SK-N-MC (cell line): ENCODE measurements around the gene SORBS1.

Experiments used
- DNase-seq: peaks from one replicate; pipeline ENCODE4 v3.0.0-alpha.2; 2011; ENCODE audit warnings: low read depth, low spot score
- H3K27ac ChIP-seq: fragments of 200-600 bp; sonication (generic); 2 replicates; pipeline ENCODE4 v1.5.1; 2016; ENCODE audit warnings: mixed run types
- H3K36me3 ChIP-seq: fragments of 200-600 bp; sonication (generic); 2 replicates; pipeline ENCODE4 v1.6.1; 2017; ENCODE audit warnings: antibody characterized with exemption, low read length, mixed read lengths; ENCODE audit not compliant: insufficient read depth
- H3K4me3 ChIP-seq: fragments of 200-600 bp; sonication (generic); 2 replicates; pipeline ENCODE4 v1.5.1; 2016
- H3K9ac ChIP-seq: fragments of 200-600 bp; sonication (generic); 2 replicates; pipeline ENCODE4 v1.8.0; 2017; ENCODE audit warnings: mixed run types, mixed read lengths; ENCODE audit not compliant: insufficient read length
- H3K9me3 ChIP-seq: fragments of 200-600 bp; sonication (generic); 2 replicates; pipeline ENCODE4 v1.6.1; 2017; ENCODE audit warnings: low read depth, mild to moderate bottlenecking, antibody characterized with exemption, low read length, moderate library complexity, mixed read lengths
- EZH2 ChIP-seq: fragments of 200-600 bp; sonication (generic); IDR thresholded peaks from one replicate; pipeline ENCODE4 v1.6.1; 2017; ENCODE audit warnings: antibody characterized with exemption
- FOXP2 ChIP-seq: optimal IDR thresholded peaks from 2 replicates; pipeline ENCODE3; 2011; ENCODE audit warnings: mild to moderate bottlenecking, moderate library complexity; ENCODE audit not compliant: insufficient read depth; ENCODE audit errors: extremely low read length, control extremely low read depth
- POLR2AphosphoS5 ChIP-seq: IDR thresholded peaks from 2 replicates; pipeline ENCODE4 v1.6.1; 2012; ENCODE audit warnings: mild to moderate bottlenecking, low read depth, low read length, borderline replicate concordance

Gene SORBS1

DNA sequence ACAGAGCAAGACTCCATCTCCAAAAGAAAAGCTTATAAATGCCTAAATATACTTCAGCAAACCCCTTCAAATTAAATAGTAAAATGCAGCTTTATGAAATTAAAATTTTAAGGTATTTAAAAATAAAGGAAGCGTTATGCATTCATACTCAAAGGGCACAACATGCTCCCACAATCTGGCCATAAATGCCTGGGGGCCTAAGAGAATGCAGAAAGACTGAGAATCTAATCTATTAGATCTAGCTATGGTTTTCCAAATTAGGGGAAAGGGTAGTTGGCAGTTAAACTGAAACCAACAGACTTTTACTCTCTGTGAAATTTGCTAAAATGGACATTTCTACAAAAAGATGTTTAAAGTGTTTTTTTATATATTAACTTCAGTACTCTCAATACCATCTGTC, 40.6 kb downstream of the SORBS1 start:
- no peak overlapping the region for H3K9ac ChIP-seq
- TF ChIP-seq FOXP2 (no peak), POLR2AphosphoS5 (no peak)
- no peak for DNase-seq
- H3K9me3 ChIP-seq: no peaks in the 10 kb centered on the region
- no peaks in the 10 kb centered on the region for H3K36me3 ChIP-seq
- H3K4me3 ChIP-seq: no peak overlapping the region
- no peak overlapping the region for H3K27ac ChIP-seq

DNA sequence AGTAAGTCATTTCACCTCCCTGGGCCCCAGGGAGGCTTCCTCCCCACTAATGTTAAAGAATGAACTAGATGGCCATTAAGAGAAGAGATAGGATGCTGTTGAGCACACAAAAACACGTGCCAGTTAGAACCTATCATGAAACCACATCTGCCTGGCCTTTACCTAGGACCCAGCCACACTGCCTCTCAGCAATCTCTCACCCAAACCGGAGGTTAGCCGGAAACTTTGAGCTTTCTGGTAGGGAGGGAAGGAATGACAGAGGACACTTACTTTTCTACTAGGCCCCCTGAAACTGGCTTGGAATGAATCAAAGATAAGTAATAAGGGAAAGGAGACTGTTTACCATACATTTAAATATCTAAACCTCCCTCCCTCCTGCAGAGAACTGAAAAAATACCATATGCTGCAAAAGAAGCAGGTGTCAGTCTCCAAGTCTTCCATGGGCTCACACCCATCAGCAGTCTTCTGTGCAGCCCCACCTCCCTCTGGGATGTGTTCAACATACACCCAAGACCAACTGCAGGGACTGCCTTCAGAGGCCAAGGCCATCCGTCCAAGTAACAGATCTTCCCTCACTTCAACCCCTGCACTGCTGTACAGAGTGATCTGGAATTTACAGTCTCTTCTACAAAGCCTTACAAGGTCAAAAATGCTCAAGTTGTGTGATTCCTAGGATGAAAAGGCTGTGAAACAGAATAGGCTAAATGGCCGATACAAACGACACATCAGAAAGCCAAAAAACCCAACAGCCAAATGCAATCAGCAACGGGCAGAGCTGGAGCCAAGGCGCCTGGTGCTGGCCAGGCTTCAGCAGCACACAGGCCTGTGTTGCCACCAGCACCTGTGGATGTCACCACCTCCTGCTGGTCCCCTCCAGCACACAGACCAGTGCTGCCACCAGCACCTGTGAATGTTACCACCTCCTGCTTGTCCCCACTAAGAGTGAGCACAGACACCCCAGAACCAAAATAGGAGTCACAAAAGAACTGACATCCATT, 42.4 kb downstream of the SORBS1 start:
- H3K36me3 ChIP-seq: no peaks in the 10 kb centered on the region
- H3K9me3 ChIP-seq: no peaks in the 10 kb centered on the region
- H3K9ac ChIP-seq: no peak overlapping the region
- no peak overlapping the region for H3K27ac ChIP-seq
- no peak for TF ChIP-seq EZH2
- no peak for TF ChIP-seq POLR2AphosphoS5
- TF ChIP-seq FOXP2: no peak
- H3K4me3 ChIP-seq: no peak overlapping the region
- no peak for DNase-seq

DNA sequence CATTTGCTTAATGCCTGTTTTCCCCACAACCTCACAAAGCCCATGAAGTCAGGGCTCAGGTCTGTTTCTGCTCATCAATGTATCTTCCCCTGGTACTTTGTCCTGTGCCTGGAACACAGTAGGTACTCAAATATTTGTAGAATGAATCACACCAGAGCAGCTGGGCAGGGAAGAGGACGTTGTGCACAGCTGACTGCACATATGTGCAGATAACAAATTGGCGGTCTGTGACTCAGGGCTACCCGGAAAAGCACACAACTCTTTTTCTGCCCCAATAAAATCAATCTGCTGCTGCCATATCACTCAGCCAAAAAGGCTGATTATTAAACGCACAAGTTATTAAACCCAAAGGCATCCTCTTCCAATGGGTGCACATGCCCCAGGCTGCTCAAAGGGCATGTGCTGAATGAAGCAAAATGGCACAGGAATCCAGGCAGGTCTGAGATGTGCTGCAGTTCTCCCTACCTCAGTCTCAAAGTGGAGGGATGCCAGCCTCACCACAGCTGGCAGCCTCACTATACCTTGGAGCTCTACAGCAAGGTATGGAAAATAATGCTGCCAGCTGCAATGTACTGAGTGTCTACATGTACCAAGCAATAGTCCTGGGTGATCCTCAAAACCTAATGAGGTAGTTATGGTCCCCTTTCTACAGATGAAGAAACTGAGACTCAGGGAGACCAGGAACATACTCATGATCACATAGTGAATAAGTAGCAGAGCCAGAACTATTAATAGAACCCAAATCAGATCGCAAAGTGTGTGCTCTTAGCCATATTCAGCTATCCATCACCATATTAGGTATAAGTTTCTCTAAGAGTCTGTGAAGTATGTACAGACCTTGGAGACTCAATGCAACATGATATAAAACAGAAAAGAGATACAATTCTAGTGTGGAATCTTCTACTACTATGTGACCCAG, 43.4 kb downstream of the SORBS1 start:
- H3K9me3 ChIP-seq: no peaks in the 10 kb centered on the region
- TF ChIP-seq EZH2: no peak
- no peak for TF ChIP-seq POLR2AphosphoS5
- TF ChIP-seq FOXP2: no peak
- no peak overlapping the region for H3K27ac ChIP-seq
- no peak overlapping the region for H3K9ac ChIP-seq
- no peak overlapping the region for H3K4me3 ChIP-seq
- DNase-seq: no peak
- no peaks in the 10 kb centered on the region for H3K36me3 ChIP-seq

DNA sequence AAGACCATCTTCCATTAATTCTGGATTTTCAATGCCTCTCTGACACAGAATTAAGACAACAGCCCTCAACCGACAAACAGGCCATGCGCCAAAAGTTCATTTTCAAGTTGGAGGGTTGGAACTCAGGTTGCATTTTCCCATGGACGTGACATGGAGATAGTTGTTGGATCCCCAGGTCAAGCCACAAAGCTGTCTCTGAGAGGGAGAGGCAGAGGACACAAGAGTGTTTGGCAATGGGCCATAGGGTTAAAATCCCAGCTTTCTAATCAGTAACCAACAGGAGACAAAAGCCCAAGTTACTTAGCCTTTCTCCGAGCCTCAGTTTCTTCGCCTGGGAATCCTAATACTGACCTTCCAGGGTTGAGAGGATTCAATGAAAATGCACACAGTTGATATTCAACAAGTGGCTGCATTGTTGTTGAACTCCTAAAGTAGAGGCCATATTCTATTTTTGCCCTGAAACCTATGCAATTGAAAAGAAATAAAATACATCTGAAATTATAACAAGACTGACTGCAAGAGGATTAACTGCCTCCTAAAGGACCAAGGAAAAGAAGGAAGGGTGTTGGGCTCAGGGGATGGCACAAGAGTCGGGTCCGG, 44.3 kb downstream of the SORBS1 start:
- Histone ChIP-seq H3K4me3 (no peak overlapping the region), H3K36me3 (no peaks in the 10 kb centered on the region), H3K9ac (no peak overlapping the region), H3K9me3 (no peaks in the 10 kb centered on the region), H3K27ac (no peak overlapping the region)
- no peak for TF ChIP-seq EZH2
- no peak for TF ChIP-seq FOXP2
- no peak for TF ChIP-seq POLR2AphosphoS5
- DNase-seq: no peak

DNA sequence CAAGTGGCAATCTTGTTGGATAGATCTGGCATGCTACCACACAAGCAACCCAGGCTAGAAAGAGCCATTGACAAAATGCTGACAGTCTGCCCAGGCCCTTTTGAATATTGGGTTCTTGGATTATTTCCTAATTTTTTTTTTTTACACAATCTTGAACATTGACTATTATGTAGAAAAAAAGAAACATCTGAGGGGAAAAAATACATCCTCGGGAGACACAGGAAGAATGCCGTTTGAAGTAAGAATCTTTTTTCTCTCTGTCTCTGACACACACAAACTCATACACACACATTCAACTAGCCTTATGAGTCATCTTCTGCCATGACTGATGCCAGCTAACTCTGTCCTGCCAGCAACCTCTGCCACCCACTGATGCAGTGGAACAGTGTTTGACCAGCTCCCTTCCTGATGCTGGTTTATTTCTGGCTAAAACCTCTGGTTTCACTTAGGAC, 47.2 kb downstream of the SORBS1 start:
- Histone ChIP-seq H3K9ac (no peak overlapping the region), H3K27ac (no peak overlapping the region), H3K9me3 (no peaks in the 10 kb centered on the region), H3K36me3 (no peaks in the 10 kb centered on the region), H3K4me3 (no peak overlapping the region)
- DNase-seq: no peak
- TF ChIP-seq EZH2: no peak
- TF ChIP-seq POLR2AphosphoS5: no peak
- TF ChIP-seq FOXP2: no peak

DNA sequence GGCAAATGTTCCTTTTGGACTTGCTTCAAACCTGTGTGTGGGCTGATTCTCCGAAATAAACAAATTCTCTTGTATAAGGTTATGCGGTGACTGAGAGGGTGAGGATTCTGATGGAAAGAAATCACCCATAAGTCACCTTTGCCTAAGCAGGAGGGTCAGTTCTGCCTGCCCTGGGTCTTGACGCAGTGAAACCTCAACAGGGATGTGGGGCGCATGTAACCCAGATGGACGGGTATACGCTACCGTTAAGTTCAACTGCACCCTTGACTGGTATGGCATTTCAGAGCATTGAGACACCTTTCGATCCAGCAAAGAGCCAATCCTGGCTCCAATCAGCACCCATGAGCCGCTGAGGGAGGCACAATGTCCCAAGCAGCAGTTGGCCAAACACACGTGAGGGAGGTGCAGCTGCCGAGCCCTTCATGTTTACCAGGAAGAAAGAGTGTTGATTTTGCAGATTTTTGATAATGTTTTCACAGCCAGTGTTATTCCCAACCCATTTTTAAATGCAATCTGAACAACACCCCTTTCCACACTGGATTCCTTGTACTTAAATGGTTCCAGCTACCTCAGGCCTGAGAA, 48.1 kb downstream of the SORBS1 start:
- Histone ChIP-seq H3K9ac (no peak overlapping the region), H3K36me3 (no peaks in the 10 kb centered on the region), H3K4me3 (no peak overlapping the region), H3K9me3 (no peaks in the 10 kb centered on the region), H3K27ac (no peak overlapping the region)
- DNase-seq: no peak
- TF ChIP-seq EZH2: no peak
- TF ChIP-seq POLR2AphosphoS5: no peak
- no peak for TF ChIP-seq FOXP2

DNA sequence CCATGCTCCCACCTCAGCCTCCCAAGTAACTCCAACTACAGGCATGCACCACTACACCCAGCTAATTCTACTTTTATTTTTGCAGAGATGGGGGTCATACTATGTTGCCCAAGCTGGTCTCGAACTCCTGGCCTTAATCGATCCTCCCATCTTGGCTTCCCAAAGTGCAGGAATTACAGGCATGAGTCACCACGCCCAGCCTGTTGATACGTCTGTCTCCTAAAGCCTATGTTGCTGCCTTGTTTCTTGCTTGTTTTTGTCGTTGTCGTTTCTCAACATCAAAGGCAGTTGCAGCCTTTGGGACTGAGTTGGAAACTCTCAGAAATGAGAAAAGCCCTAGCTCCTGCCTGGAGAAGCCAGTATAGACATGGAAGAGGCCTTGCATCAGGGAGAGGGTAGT, 49.9 kb downstream of the SORBS1 start:
- DNase-seq: no peak
- TF ChIP-seq FOXP2: no peak
- TF ChIP-seq EZH2: no peak
- TF ChIP-seq POLR2AphosphoS5: no peak
- Histone ChIP-seq H3K27ac (no peak overlapping the region), H3K9me3 (no peaks in the 10 kb centered on the region), H3K4me3 (no peak overlapping the region), H3K36me3 (no peaks in the 10 kb centered on the region), H3K9ac (no peak overlapping the region)
